Breast epithelium (tissue), 3 donors: Measurements from ENCODE around the gene SCT.

Source experiments
- POLR2A ChIP-seq: fragments of 450-650 bp; IDR thresholded peaks from one replicate; pipeline ENCODE4 v1.6.1; 2016; ENCODE audit warnings: antibody characterized with exemption, mild to moderate bottlenecking, moderate library complexity
- POLR2AphosphoS5 ChIP-seq, 3 donors: sonication (generic); formaldehyde crosslinking; IDR thresholded peaks; one replicate each; pipeline ENCODE4 v1.6.1; 2017; ENCODE audit warnings: antibody characterized with exemption in 3 of 3
- TF ChIP-seq, protein P1 (sequence below), 3 donors: fragments of 450-650 bp; IDR thresholded peaks; one replicate each; pipeline ENCODE4 v1.5.1; 2016 to 2017; ENCODE audit warnings: antibody characterized with exemption in 3 of 3, mild to moderate bottlenecking in 3 of 3, moderate library complexity in 3 of 3

DNA sequence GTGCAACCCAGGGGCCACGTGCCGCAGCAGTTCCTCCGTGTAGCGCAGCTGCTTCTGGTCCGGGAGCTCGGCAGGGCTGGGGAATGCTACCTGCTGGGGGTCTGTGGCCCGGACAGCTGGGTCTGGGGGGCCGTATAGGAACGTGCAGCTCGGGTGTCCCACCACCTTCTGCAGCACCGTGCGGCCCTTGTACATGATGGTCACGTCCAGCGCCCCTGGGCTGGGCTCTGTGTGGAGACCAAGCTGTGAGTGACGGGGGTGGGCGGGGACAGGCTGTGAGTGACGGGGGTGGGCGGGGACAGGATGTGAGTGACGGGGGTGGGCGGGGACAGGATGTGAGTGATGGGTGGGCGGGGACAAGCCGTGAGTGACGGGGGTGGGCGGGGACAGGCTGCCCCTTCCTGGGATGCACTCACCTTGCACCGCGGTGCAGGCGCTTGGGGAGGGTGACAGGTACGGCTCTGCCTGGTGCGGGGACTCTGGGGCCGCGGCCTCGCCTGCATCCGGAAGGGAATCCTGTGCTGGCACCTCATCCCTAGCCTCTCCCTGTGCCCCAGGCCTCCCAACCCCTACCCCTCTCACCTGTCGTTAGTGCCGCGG lies 13.5 kb downstream of the SCT start:
- TF ChIP-seq, protein P1, sequence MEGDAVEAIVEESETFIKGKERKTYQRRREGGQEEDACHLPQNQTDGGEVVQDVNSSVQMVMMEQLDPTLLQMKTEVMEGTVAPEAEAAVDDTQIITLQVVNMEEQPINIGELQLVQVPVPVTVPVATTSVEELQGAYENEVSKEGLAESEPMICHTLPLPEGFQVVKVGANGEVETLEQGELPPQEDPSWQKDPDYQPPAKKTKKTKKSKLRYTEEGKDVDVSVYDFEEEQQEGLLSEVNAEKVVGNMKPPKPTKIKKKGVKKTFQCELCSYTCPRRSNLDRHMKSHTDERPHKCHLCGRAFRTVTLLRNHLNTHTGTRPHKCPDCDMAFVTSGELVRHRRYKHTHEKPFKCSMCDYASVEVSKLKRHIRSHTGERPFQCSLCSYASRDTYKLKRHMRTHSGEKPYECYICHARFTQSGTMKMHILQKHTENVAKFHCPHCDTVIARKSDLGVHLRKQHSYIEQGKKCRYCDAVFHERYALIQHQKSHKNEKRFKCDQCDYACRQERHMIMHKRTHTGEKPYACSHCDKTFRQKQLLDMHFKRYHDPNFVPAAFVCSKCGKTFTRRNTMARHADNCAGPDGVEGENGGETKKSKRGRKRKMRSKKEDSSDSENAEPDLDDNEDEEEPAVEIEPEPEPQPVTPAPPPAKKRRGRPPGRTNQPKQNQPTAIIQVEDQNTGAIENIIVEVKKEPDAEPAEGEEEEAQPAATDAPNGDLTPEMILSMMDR (IDR thresholded peaks at IDR 0.05) = no peak
- TF ChIP-seq POLR2A = no peak
- TF ChIP-seq POLR2AphosphoS5 (IDR thresholded peaks at IDR 0.05) = no peak
